Ectodermal cell (in vitro differentiated cells): ENCODE data around the gene PARP6.
A peak's percentile ranks its signal among the peaks of the same experiment; 100 is the strongest.

Experiments
- H3K27ac ChIP-seq: 2 replicates; pipeline ENCODE4 v1.7.0; 2013; ENCODE audit warnings: mild to moderate bottlenecking, low read depth, low read length; ENCODE audit not compliant: insufficient read depth, poor library complexity, severe bottlenecking
- H3K27me3 ChIP-seq: 2 replicates; pipeline ENCODE4 v1.7.0; 2013; ENCODE audit warnings: mild to moderate bottlenecking, low read length; ENCODE audit not compliant: insufficient read depth, control insufficient read depth, poor library complexity, severe bottlenecking
- H3K36me3 ChIP-seq: one replicate; pipeline ENCODE4 v1.7.0; 2013; ENCODE audit warnings: low read length; ENCODE audit not compliant: control insufficient read depth, insufficient read depth
- H3K4me1 ChIP-seq: one replicate; pipeline ENCODE4 v1.7.0; 2013; ENCODE audit warnings: low read length; ENCODE audit not compliant: control insufficient read depth, insufficient read depth
- H3K4me3 ChIP-seq: 2 replicates; pipeline ENCODE4 v1.7.0; 2013; ENCODE audit warnings: low read depth, low read length, control low read depth; ENCODE audit not compliant: insufficient read depth
- H3K9me3 ChIP-seq: 2 replicates; pipeline ENCODE4 v1.7.0; 2013; ENCODE audit warnings: mild to moderate bottlenecking, low read length, moderate library complexity; ENCODE audit not compliant: control insufficient read depth
- WGBS, 2 experiments: methylation state at CpG; one replicate each; pipeline ENCODE4 v1.1.7; 2013; ENCODE audit warnings: missing lambda C conversion rate in 2 of 2; 5-methylcytosine and 5-hydroxymethylcytosine counted together

Gene PARP6

DNA sequence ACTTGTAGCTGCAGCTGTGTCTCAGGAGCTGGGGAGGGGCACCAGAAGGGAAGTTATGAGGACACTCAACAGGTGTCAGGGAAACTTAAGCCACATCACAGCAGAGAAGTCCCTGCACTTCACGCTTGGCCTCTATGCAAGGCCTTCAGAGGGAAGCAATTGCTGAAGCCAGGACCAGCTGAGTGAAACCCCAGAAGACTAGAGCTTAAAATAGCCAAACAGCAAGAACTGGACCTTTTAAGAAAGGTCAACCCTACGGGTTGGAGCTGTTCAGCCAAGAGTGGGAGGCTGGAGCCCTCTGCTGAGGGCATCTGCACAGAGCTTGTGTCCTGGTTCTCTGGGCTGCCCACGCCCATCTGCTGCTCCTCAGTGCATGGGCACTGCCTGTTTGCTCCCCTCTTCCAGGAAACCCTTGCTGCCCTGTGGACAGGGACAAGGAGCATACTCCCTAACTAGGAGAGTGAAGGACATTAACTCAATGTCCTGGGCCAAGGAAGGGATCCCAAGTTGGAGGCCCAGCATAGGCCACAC, 70.9 kb downstream of the PARP6 start:
- Histone ChIP-seq H3K27ac (no peak overlapping the region), H3K36me3 (peaks cover 63% of the 10 kb centered on the region), H3K9me3 (no peaks in the 10 kb centered on the region), H3K27me3 (peaks cover 25% of the 10 kb centered on the region), H3K4me3 (no peak overlapping the region), H3K4me1 (peaks cover 3% of the 10 kb centered on the region)
- 96 to 97% methylated on average over 3 of the region's 3 CpGs for WGBS, 2 experiments

- peaks cover 33% of the 10 kb centered on the region for H3K27me3 ChIP-seq
- H3K4me3 ChIP-seq, result no peak overlapping the region
- peaks cover 3% of the 10 kb centered on the region for H3K4me1 ChIP-seq
- WGBS, 2 experiments, result 93 to 96% methylated on average over 15 of the region's 15 CpGs
- no peak overlapping the region for H3K27ac ChIP-seq
- H3K9me3 ChIP-seq, result no peaks in the 10 kb centered on the region
- H3K36me3 ChIP-seq, result peaks cover 55% of the 10 kb centered on the region
Observed at GRCh38 chr15:72200395-72201237, 71.7 kb downstream of the PARP6 start.

- H3K27me3 ChIP-seq, result peaks cover 42% of the 10 kb centered on the region
- H3K9me3 ChIP-seq, result no peaks in the 10 kb centered on the region
- no peak overlapping the region for H3K27ac ChIP-seq
- peaks cover 47% of the 10 kb centered on the region for H3K36me3 ChIP-seq
- peaks cover 3% of the 10 kb centered on the region for H3K4me1 ChIP-seq
- H3K4me3 ChIP-seq, result no peak overlapping the region
- 82 to 95% methylated on average over 2 of the region's 2 CpGs for WGBS, 2 experiments
Observed at GRCh38 chr15:72199721-72200212, 72.6 kb downstream of the PARP6 start.

DNA sequence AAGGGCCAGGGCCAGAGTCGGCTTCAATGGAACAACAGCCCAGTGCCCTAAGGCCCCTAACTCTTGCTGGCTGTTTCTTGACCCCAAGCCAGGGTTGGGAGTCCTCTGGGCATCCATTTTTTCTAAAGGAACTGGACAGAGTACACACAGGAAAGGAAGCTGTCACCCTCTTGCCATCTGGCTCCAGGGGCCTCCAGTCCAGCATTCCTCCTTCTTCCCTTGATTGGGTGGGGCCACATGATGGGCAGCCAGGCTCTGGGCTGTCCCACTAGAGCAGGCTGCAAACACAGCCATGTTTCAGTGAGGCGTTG, 73.2 kb downstream of the PARP6 start:
- Histone ChIP-seq H3K36me3 (peaks cover 42% of the 10 kb centered on the region), H3K4me3 (no peak overlapping the region), H3K27me3 (peaks cover 45% of the 10 kb centered on the region), H3K4me1 (peaks cover 3% of the 10 kb centered on the region), H3K27ac (no peak overlapping the region), H3K9me3 (no peaks in the 10 kb centered on the region)
- 94 to 96% methylated on average over 2 of the region's 2 CpGs for WGBS, 2 experiments

DNA sequence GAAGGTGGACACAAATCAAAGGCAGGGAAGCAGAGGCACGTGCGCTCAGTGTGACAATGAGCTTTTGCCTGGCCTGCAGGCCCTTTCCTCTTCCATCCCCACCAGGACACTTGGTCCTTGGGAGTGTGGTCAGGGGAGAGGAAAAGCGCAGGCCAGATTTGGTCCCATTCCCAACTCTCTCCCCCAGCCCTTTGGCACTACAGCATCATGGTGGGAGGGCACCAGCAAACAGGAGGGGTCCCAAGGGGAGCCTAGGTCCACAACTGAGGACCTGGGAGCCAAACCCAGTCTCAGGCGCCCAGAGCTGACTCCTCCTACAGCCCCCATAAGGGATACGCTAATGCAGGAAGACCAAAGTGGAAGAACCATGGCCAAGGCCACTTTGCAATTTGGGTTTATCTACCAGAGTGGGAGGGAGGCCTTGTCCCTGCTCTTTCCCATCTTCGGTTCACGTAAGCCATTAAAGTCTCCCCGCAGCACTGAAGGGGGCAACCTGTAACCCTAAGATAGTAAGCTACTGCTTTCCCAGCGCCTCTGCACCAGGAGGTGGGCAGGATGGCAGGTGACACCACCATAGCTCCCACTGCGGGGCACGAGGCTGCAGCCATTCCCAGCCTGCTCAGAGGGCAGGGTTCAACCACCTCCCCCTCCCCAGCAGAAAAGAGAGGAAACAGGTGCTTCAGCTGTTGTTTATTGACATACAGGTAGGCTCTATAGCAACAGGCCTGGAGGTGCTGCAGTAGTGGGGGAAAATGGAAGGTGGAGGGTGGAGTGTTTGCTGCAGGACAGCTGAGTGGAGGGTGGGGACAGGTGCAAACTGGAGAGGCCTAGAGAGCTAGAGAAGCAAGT, 73.8 kb downstream of the PARP6 start:
- Histone ChIP-seq H3K9me3 (no peaks in the 10 kb centered on the region), H3K4me1 (peaks cover 3% of the 10 kb centered on the region), H3K36me3 (peaks cover 36% of the 10 kb centered on the region), H3K27me3 (peaks cover 46% of the 10 kb centered on the region), H3K4me3 (no peak overlapping the region), H3K27ac (no peak overlapping the region)
- 76 to 84% methylated on average over 10 to 11 of the region's 11 CpGs for WGBS, 2 experiments

- Histone ChIP-seq H3K4me3 (peak within 1 kb of the TSS; percentile 28), H3K36me3 (peaks cover 27% of the 10 kb centered on the region), H3K27me3 (peaks cover 46% of the 10 kb centered on the region), H3K27ac (no peak within 1 kb of the TSS), H3K9me3 (no peaks in the 10 kb centered on the region), H3K4me1 (peaks cover 3% of the 10 kb centered on the region)
- WGBS, 2 experiments, result 9% methylated on average over 80 to 83 of the region's 83 CpGs
Observed at GRCh38 chr15:72197460-72198355, 74.6 kb downstream of the PARP6 start, which contains the start of gene GRAMD2A. GRAMD2A (minus strand) TSS chr15:72197787.

DNA sequence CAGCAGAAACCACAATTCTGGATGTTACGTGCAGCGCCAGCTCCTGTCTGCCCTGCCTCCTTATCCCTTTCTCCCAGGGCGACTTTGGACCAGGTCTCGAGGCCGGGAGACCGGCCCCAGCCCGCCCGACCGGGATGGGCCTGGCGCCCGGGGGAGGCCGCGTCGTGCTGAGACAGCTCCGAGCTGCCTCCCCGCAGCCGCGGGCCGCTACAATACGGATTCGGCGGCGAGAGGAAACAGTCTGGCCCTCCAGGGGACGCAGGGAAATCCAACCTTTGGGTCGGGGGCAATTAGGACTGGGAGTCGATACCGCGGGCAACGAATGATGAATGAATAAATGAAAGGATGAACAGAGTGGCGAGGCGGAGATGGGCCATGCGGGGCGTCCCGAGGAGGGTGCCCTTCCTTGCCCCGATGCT, 75.3 kb downstream of the PARP6 start:
- Histone ChIP-seq H3K36me3 (peaks cover 21% of the 10 kb centered on the region), H3K4me1 (peaks cover 3% of the 10 kb centered on the region), H3K27ac (no peak overlapping the region), H3K4me3 (peak overlapping the region; percentile 28), H3K9me3 (no peaks in the 10 kb centered on the region), H3K27me3 (peaks cover 46% of the 10 kb centered on the region)
- WGBS, 2 experiments, result 5% methylated on average over 35 of the region's 35 CpGs

DNA sequence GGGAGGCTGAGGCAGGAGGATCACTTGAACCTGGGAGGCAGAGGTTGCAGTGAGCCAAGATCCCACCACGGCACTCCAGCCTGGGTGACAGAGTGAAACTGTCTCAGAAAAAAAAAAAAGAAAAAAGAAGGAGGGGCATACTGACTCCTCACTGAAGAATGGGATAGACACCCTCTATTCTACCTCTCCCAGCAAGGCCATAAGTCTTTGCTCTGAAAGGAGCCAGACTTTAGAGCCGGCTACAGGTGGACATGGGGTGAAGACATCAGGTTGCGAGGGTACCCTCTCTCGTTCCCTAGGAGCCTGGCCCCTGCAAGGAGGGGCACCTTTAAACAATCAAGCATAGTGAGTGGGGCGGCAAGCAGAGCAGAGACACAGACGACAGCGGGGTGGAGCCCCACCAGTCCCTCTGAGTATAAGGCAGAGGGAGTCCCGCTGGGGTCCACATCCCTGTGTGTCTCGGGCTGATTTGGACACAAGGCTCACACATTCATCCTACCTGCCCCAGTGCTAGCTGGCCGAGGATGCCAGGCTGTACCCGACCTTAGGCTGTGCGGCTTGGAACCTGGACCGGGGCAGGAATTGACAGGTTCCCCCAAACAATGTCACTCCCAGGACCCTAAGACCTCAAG, 75.8 kb downstream of the PARP6 start:
- peaks cover 15% of the 10 kb centered on the region for H3K36me3 ChIP-seq
- no peaks in the 10 kb centered on the region for H3K9me3 ChIP-seq
- 65 to 69% methylated on average over 13 of the region's 13 CpGs for WGBS, 2 experiments
- H3K4me3 ChIP-seq, result peak overlapping the region; percentile 28
- no peak overlapping the region for H3K27ac ChIP-seq
- peaks cover 3% of the 10 kb centered on the region for H3K4me1 ChIP-seq
- H3K27me3 ChIP-seq, result peaks cover 46% of the 10 kb centered on the region

GRCh38 chr15:72195101-72195511, 77.2 kb downstream of the PARP6 start:
- Histone ChIP-seq H3K4me3 (no peak overlapping the region), H3K4me1 (peaks cover 3% of the 10 kb centered on the region), H3K27ac (no peak overlapping the region), H3K36me3 (peaks cover 9% of the 10 kb centered on the region), H3K9me3 (no peaks in the 10 kb centered on the region), H3K27me3 (peaks cover 46% of the 10 kb centered on the region)
- 77% methylated on average over 6 of the region's 6 CpGs for WGBS, 2 experiments
